T-helper 22 cell (primary cell): Measurements from ENCODE around the gene NR1D2.

Experiments
- DNase-seq: peaks from one replicate; pipeline ENCODE4 v3.0.0-alpha.2; 2020; ENCODE audit warnings: low read depth

Gene NR1D2

DNA sequence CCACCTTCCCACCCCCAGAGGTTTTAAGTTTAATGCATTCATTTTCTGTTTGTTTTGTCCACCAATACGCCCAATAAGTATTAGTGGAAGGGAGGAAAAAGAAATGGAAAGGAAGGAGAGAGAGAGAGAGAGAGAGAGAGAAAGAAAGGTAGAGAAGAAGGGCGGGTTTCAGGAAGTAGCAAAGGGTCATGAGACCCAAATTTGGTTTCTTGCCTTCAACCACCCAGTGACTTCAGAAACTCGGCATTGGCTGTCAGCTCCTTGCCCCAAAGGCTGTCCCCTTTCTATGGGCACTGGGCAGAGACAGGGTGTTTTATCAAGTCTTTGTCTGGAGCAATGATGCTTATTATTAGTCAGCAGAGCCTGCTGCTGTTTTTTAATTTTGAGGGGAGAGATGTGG, 13.5 kb upstream of the NR1D2 start:
- no peak for DNase-seq

DNA sequence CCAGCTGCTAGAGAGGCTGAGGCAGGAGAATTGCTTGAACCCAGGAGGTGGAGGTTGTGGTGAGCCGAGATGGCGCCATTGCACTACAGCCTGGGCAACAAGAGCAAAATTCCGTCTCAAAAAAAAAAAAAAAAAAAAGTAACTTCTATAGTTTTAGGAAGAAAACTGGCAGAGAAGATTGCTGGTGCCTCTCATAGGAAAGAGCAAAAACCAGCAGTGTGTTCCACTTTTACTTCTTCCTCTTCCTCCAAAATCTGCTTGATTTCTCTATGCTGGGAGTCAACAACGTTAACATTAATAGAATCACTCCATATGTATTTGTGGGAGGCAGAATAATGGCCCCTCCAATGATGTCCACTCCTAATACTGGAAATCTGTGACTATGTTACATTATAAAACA, 12.5 kb upstream of the NR1D2 start:
- DNase-seq: no peak

DNA sequence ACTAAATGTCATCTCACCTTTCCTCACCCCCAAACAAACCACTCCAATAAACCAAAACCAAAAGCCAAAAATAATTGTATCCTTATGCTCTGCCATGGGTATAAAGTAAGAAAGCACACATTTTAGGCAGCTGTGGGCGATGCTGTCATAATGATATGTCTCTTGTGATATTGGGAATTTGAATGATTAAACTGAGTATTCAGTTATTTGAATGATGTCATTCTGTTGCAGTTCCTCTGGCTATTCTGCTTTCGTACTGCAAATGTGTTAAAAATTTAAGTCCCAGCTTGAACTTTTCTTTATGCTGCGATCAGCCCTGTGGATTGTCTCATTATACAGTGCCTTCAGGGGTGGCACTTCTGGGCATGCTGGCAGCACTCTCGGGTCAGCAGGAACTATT, 10.8 kb upstream of the NR1D2 start:
- no peak for DNase-seq

DNA sequence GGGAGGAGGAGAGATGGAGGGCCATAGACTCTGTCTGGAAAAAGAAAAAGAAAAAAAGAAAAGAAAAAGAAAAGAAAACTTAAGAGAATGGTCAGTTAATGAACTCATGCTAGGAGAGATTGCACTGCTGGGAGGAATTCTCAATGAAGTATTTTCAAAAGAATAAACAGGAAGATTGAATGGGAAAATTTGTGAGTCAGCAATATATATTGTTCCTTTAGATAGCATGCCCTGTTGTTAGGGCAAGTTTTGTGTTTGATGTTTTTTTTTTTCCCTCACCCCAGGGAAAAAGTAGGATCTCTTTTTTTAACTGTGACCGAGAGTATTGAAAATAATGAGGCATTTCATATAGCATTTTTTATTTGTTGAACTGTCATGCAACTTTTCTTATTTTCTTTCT, 7.8 kb upstream of the NR1D2 start:
- DNase-seq: no peak

DNA sequence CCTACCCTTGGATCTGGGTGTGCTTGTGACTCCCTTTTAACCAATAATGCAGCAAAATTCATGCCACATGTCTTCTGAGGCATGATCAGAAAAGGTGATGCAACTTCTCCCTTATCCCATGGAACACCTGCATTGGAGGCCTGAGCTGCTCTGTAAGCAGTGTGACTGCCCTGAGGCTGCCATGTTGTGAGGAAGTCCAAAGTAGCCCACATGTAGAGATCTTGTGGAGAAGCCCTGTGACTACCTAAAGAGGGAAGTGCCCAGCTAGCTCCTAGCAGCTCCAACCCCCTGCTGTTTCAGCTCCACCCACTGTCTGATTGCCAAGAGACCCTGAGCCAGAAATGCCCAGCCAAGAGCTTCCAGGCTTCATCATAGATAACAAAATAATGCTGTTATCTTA, 6.4 kb upstream of the NR1D2 start:
- DNase-seq: no peak

DNA sequence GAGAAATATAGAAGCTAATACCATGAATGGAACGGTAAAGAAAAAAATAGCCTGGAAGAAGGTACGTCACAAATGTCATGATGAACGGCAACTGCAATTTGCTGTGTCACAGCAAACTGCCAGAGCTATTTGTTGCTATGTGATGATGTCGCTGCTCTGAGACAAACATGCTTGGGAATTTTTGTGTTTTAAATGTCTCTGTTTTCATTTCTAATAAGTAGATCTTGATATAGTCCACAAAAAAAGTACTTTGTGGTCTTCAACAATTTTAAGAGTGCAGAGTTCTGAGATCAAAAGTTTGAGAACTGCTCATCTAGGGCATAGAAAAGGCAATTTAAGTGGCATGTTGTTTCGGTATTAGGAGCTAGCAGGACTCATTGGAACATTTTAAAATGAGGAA, 4.3 kb upstream of the NR1D2 start:
- no peak for DNase-seq

DNA sequence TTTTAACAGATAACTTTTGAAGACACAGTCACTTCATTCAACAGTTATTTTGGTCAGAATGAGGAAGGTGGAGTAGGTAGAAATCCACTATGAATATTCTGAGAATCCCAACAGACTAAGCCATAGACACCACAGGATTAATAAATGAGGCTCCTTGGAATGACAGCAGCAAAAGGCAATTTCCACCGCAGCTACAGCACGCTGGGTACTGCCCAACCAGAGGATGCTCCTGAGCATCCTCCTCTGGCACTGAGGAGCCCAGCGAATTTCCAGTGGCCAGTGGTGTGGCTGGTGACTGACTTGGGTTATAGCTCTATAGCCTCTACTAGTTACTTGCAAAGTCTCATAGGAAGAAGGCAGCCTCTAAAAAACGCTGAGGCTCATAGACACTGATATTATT, 3.6 kb upstream of the NR1D2 start:
- DNase-seq: no peak

DNA sequence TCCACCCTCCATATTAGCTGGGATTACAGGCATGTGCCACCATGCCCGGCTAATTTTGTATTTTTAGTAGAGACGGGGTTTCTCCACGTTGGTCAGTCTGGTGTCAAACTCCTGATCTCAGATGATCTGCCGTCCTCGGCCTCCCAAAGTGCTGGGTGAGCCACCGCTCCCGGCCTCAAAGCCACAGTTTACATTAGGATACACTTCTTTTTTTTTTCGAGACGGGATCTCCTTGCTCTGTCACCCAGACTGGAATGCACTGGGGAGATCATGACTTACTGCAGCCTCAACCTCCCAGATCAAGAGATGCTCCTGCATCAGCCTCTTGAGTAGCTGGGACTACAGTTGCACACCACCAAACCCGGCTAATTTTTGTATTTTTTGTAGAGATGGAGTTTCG, 2.5 kb upstream of the NR1D2 start:
- DNase-seq: no peak

DNA sequence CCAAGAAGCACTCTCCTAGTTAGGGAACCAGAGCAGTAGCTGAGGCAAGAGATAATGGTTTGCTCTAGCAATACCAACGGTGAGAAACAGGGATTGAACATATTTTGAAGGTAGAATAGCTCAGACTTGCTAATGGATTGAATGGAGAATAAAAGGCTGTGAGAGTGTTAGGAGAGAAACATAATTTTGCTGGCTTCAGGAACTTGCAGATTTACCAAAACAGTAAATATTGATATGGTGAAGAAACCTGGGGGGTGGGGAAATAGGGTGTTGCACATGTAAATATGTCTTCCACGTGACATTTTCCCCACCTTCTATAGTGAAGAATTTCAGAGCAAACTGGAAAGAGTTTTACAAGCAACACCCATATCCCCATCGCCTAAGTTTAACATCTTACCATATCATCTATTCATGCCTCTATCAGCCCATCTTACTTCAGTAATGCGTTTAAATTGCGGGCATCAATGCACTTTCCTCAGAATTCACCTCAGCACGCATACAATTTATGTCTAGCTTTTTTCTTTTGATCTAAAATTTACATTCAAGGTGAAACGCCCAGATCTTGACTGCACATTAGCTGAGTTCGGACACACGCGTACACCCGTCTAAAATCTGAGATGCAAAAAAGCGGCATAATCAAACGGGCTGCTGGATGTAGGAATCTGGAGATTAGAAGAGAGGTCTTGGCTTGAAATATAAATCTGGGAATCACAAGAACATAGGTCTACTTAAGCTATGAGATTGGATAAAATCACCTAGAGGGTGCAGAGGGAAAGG, 891 bp upstream of the NR1D2 start:
- DNase-seq: no peak

DNA sequence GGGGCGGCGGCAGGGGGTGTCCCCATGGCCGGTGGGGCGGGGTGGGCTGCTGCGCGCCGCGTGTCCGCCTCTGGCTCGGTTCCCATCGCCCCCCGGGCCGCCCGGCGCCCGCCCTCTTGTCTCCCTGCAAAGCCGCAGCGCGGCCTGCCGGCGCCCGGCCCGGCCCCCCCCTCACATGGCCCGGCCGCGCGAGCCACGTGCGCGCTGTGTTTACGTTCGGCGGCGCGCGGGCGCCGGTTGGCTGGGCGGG, 502 bp downstream of the NR1D2 start:
- no peak for DNase-seq

DNA sequence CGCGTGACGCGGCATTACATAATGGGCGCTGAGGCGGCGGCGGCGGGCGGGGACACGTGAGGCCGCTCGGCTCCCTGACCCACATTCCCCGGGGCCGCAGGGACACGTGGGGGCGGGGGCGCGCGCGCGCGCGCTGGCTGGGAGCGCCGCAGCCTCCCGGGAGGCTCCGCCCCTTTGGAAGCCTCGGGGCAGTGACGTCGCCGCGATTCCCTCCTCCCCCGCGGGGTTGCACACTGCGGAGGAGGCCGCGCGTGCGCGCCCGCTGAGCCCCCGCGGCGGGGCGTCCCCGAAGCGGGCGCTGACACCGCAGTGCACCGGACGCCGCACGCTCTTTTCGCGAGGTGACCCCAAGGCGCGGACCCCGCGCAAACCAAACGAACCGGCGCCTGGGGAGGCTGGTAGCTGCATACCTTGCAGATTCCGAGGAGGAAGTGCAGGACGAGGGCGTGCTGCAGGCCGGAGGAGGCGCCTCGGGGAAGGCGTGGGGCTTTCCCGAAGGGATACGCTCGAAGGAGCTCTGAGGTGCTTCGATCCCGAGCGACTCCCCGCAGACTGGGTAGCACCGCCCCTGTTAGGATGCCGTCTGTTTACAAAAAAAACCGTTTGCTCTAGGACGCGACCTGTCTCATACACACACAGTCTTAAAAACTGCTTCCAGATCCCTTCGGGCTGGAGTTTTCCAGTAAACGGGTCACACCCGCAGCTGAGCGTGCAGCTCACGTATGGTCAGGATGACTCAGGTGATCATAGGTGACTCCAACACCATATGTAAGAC, 1.0 kb downstream of the NR1D2 start:
- peak; percentile 96 for DNase-seq

DNA sequence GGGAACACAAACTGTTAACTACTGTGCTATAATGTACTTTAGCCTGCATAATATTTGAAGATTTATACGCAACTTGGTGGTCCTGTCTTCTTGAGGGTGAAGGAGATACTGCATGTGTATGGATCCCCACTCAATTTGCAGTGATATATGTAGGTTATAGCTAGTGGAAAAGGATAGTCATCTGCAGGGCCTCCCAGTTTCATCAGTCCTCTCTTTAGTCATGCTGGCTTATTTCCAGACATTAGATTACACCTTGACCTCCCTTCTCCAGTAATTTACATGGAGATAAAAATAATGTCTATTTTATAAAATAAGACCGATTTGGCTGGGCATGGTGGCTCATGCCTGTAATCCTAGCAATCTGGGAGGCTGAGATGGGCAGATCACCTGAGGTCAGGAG, 3.7 kb downstream of the NR1D2 start:
- DNase-seq: no peak

DNA sequence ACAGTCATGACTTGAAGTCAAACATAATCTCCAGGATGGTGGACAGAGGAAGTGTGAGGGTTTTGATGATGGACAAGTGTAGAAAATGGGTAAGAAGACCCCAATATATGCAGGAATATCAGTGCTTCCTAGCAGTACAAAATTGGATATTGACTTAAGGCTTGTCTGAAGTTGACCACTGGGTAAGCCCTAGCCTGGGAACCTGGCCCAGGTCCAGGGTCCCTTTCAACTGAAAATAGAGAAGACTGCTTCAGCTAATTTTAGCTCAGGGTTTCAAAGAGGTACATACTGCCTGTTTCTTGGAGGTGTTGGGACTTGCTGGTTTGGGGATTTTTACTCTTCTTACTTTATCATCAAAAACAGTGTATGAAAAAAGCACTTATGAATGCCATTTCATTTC, 4.7 kb downstream of the NR1D2 start:
- DNase-seq: no peak

DNA sequence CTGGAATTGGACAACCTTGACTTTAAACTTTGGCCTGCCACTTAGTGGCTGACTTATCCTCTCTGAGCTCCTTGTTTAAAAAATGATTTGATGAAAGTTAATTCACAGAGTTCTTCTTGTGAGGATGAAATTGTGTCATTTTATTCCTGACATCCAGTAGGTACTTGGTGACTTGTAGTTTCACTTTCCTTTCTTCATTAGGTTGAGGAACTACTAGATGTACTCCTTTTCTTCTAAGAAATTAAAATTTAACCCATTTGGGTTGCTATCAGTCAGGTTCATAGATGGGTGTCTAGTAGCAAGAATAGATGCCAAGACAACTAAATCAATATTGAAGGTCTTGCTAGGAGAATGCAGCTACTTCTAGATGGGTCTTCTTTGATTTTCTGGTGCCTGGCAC, 5.2 kb downstream of the NR1D2 start:
- no peak for DNase-seq

DNA sequence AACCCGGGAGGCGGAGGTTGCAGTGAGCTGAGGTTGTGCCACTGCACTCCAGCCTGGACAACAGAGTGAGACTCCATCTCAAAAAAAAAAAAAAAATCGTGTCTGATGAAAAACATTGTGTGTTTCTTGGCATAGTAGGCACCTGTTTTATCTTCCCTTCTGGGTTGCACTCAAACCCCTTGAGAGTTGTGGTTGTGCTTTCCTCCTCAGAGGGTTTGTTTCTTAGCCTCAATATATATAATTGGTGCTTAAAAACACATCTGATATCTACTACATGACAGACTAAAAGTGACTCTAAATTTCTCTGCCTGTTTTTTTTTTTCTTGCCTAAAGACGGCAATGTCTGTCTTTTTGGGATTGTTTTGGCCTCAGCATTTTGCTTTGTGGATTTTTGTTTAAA, 7.6 kb downstream of the NR1D2 start:
- DNase-seq: no peak

DNA sequence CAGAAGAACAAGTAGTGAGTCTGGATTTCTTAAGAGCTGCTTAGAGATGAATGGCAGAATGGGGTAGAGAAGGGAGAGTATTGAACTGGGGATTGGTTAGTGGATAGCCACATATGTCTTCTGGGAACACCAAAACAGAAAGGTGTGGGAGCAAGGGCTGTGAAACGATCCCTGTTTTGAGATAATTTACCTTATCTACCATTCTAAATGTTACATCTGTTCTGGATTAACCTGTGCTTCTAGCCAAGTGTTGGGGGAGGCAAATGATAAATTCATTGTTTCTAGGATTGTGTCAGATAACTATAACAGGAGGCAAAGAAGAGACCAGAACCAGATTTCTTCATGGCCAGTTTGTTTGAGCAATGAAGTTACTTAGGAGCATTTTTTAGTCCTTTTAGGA, 8.4 kb downstream of the NR1D2 start:
- DNase-seq: no peak

DNA sequence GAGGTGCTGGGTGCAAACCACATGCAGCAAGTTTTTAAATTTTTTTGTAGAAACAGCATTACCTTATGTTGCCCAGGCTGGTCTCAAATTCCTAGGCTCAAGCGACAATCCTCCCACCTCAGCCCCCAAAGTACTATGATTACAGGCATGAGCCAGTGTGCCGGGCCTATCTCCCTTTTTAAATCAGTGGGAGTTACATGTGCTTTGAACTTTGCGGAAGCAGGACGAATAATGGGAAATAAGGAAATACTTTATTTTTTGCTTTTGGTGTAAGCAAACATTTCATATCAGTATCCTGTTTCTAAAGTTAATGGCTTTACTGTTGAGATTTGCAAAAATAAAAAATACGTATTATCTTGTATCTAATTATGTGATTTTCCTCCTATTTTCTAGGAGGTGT, 9.1 kb downstream of the NR1D2 start:
- DNase-seq: no peak

DNA sequence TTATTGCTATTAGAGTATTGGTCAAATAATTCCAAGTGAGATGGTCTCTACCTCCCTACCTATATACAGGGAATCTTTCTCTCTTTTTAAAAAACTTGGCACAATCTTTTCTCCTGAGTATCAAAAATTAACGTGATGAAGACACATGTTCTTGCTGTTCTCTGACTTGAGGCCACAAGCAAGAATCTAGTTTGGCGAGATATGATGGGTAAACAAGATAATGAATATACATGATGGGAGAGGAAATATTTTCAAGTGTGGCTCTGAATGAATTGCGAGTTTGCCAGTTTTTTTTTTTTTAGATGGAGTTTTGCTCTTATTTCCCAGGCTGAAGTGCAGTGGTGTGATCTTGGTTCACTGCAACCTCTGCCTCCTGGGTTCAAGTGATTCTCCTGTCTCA, 11.6 kb downstream of the NR1D2 start:
- DNase-seq: no peak

DNA sequence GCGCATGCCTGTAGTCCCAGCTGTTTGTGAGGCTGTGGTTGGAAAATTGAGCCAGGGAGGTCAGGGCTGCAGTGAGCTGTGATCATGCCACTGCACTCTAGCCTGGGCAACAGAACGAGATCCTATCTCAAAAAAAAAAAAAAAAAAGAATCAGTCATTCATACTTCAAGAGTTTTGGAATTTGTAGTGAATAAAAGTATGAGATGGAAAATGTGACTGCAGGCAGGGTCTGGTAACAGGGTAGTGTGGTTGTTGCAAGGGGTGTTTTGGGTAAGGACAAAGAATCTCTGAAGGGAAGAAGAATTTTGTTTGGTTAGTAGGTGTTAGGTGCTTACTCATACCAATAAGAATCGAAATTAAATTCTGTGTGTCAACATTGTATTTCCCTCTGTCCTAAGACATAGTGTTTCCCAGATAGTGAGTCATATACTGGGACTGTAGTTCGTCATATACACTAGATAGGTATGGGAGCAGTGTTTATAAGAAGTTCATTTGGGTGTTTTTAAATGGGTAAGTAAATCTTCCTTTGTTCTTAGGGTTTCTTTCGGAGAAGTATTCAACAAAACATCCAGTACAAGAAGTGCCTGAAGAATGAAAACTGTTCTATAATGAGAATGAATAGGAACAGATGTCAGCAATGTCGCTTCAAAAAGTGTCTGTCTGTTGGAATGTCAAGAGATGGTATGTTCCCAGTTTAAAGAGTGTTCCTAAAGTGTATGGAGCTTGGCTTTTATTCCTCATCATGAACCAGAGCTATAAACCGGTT, 14.2 kb downstream of the NR1D2 start:
- DNase-seq: no peak

DNA sequence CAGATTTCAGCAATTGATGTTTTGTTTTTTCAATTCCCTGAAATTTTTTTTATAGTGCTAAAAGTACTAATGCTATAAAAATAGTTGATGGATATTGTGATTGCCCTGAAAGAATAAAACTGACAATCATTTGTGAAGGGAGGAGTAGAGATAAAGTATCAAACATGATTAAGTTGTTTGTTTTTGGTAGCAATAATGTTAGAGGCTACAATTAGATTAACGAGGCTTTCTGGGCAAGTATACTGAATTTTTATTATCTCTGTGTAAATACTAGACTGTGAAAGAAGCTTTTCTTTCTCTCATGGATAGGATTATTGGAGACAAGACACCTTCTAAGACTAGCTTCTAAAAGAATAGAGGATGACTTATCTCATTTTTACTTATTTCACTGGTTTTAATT, 15.6 kb downstream of the NR1D2 start:
- no peak for DNase-seq

DNA sequence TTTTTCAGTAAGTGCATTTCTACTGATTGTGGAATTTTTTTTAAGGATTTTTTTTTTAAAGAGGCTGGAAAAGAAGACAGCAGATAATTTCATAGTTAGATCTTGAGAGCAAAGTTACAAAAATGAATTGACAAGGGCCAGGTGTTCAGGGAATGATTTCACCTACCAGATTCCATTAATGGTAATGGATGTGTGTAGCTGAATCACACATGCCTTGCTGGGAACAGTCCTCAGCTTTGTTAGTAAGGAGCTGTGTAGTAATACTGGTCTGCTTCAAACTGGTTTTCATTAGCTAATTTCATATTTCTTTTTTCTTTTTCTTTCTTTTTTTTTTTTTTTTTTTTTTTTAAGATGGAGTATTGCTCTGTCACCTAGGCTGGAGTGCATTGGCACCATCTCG, 16.0 kb downstream of the NR1D2 start:
- DNase-seq: no peak

DNA sequence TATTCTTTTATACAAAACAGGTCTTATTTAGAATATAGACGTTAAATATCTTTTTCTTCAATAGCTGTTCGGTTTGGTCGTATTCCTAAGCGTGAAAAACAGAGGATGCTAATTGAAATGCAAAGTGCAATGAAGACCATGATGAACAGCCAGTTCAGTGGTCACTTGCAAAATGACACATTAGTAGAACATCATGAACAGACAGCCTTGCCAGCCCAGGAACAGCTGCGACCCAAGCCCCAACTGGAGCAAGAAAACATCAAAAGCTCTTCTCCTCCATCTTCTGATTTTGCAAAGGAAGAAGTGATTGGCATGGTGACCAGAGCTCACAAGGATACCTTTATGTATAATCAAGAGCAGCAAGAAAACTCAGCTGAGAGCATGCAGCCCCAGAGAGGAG, 16.8 kb downstream of the NR1D2 start:
- DNase-seq: no peak

DNA sequence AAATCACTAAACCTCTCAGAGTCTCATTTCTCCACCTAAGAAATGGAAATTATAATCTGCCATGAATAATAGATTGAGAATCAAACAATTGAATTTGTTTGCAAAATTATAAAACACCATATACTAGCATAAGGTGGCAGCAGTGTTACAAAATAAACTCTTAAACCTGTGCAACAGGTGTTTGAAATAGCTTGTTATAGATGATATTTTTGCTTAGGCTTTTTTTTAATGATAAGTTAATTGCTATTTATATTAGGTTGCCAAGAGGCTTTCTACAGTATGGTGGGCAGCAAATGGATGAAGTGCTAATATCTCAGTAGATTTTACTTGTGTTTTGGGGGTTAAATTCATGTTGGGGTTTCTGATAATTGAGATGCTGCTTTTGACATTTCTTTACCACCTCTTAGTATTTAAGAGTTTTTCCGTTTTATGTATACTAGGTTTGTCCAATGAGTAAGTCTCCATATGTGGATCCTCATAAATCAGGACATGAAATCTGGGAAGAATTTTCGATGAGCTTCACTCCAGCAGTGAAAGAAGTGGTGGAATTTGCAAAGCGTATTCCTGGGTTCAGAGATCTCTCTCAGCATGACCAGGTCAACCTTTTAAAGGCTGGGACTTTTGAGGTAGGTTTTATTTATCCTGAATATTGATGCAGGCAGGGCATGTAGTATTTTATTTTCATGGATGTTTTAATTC, 19.6 kb downstream of the NR1D2 start:
- no peak for DNase-seq
